ENCODE data around the gene TTN.

Gene TTN

GRCh38 chr2:178811045-178811444, 3.8 kb upstream of the TTN start:
- FAIRE-seq, result no peak

- FAIRE-seq, result no peak
Observed at GRCh38 chr2:178810422-178810821, 3.2 kb upstream of the TTN start.

GRCh38 chr2:178806543-178806942, 680 bp downstream of the TTN start:
- FAIRE-seq, result no peak

DNA sequence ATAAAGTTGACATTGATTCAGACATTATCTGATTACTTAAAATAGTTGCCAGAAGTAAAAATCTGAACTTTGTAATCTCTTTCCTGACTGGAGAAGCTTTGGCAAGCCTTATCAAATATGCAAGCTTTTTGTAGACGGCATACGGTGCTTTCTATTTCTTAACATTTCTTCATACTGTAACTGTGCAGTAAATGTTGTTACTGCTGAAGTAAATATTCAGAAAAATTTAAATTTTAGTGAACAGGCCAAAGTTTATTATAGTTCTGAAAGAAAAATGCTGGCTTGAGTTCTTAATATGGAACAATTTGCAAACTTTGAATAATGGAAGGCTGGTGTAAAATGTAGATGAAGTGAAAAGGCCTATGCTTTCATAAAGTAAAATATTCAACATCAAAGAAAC, 1.8 kb downstream of the TTN start:
- FAIRE-seq, result no peak

DNA sequence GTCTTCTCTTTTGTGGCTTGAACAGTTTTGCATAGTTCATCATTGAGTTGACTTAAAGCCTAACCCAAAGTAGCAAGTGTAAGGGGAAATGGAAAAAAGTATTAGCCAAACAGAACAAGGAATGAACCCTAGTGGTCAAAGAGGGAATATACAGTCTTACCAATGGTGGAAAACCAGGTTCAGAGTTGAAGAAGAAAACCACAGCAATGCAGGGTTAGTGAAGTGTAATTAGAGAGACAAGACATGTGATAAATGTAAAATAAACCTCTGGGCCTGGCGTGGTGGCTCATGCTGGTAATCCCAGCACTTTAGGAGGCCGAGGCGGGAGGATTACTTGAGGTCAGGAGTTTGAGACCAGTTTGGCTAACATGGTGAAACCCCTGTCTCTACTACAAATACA, 2.4 kb downstream of the TTN start:
- FAIRE-seq, result peak; percentile 51

DNA sequence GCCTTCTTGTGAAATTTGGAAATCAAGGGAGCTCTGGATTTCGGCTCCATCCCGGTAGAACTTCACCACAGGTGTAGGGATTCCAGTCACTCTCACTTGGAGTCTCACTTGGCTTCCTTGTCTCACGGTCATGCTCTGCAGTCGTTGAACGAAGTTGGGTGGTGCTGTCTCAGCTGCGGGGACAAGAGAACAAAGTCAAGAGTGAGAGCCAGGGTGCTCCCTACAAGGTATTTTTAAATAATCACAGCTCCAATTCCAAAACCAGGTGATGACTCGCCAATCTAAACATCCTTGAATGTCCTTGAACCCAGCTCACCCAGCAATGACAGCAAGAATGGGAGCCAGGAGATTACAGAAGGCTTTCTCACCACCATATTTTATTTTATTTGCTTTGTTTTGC, 6.7 kb downstream of the TTN start:
- no peak for FAIRE-seq

DNA sequence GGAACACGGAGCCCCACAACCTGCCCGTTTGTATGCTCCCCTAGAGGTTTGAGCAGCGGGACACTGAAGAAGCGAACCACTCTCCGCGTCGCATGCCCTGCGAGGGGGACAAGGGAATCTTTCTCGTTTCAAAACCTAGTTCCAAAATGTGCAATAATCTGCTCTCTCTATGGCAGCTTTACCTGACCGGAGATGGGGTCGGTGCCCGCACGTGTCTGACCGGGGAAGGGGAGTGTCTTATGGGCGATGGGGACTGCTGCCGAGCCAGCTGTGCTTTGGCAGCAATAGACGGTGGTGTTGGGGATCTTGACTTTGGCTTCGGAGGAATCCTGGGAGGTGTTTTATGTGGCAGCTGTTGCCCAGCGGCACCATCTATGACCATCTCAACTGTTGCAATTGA, 7.9 kb downstream of the TTN start:
- no peak for FAIRE-seq

GRCh38 chr2:178796079-178796677, 11.0 kb downstream of the TTN start:
- FAIRE-seq, result peak; percentile 73

GRCh38 chr2:178787934-178788333, 19.3 kb downstream of the TTN start:
- no peak for FAIRE-seq

DNA sequence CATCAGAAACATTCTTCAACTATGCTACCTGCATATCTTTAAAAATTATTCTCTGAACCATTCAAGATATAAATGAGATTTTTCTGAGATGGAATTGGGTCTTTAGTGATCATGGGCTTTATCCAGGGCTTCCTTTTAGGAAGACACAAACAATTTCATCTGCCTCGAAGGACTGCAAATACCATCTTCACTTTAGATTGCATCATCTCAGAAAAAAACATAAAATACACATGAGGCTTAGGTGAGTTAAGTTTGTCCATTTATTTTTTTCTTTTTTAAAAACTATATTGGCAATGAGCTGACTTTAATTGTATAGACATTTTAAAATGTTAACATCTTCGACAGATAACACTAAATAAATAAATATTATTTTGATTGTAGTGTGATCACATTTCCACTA, 20.1 kb downstream of the TTN start:
- FAIRE-seq, result no peak

GRCh38 chr2:178783889-178784288, 23.3 kb downstream of the TTN start:
- FAIRE-seq, result no peak

GRCh38 chr2:178782236-178782635, 25.0 kb downstream of the TTN start:
- no peak for FAIRE-seq

GRCh38 chr2:178777577-178777976, 29.6 kb downstream of the TTN start:
- no peak for FAIRE-seq

GRCh38 chr2:178776751-178777150, 30.5 kb downstream of the TTN start:
- FAIRE-seq, result no peak

DNA sequence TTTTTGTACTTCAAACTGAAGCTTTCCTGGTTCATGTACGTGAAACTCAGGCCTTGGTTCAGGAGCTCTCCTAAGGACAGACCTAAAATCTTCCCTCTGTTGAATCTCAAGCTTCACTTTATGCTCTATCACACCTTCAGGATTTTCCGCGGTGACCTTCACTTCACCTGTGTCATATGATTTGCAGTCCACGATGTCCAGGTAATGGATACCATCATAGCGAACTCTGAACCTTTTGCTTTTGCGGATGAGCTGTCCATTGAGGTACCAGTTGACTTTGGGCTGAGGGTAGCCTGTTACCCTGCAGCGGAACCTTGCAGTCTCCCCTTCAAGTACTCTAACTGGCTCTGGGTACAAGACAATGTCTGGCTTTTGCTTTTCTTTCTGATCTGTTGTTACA, 31.2 kb downstream of the TTN start:
- FAIRE-seq, result no peak

DNA sequence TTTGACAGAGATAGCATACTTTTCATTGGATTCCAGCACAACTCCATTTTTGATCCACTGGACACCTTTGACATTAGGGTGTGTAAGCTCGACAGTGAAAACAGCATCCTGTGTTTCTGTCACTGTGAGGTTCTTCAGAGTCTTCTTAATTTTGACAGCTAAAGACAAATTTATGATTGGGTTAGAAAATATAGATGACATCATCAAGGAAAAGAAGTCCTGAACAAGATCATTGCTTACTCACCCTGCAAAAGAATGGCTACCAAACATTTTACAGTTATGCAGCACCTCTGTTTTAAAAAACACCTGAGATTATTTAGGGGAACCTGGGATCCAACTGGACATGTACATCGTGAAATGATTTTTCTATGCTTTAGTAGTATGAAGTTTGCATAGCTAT, 36.7 kb downstream of the TTN start:
- no peak for FAIRE-seq

DNA sequence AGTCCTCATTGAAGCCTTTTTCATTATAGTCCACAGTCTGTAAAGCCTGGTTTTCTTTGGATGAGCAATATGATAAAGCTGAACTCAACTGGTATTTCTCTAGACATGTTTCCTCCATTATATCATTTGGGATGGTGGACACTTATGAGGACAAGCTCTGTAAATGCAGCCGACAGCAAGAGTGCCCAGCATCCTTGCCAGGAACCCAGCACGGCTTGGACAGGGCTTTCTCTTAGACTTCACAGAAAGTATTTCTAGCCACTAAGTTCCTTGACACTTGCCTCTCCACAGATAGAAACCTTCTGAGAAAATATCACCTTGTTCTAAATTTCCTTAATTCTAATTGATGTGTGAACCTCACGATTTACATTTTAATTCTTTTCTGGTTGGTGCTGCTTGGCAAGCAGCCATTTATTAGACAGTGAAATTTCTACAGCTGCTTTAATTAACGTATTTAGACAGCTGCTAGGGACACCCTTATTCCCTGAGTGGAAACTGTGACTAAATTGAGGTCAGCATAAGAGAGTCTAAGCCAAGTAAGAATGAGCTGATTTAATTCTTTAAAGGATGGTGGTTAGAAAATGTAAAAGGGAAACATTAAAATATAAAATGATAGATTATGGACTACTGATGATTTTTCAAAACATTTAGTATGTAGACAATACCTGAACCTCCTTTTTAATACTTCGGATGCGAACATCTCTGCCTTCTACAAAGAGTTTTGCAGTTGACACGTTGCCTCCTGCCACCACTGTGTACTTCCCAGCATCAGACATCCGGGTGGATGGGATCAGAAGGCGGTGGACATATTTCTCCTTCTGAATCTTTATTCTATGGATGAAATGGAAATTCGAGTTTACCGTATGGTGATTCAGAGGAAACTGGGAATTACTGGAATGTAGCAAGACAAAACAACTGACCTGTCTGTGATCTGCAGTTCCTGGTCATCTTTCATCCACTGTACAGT, 39.8 kb downstream of the TTN start:
- no peak for FAIRE-seq

DNA sequence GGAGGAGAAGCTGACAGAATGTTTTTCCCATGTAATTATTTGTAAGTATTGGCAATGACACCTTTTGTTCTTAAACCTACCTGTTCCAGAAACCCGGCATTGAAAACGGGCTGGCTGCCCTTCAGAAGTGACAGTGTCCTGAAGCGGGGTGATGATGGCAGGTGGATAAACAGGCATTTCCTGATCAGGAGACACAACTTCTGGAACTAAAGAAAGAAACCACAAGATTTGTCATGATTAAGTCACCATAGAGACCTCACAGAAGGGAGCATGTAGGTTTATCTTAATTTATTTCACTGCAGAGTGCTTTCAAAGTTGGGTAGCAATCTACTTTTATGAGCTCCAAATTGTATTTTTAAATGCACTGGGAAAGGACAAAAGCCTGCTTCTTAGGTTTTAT, 43.1 kb downstream of the TTN start:
- FAIRE-seq, result no peak

DNA sequence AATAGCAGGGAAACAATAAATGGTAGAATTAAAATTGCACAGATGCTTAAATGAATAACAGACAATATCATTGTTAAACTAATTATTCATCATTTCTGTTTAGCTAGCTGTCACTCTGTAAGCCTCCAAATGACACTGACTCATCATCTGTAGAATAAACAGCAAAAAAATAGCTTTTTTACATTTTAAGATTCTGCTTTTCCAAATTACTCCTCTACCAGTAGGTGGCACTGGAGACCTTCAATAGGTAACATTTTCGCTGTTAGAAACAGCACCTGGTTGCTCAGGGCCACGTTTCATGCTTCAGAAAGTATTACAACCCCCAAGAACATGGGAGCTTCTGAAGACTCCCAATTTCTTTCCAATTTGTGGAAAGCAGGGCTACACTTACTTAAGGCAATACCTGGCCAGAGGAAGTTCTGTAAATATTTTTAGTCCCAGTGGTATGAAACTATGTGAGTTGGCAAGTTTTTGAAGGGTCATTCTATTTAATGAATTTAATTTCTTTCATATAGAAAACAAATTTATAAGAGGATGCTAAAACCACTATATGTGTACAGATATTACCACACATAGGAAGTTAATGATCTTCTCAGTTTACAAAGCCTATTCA, 45.4 kb downstream of the TTN start:
- FAIRE-seq, result peak; percentile 76

GRCh38 chr2:178756843-178757242, 50.4 kb downstream of the TTN start:
- FAIRE-seq, result no peak

- FAIRE-seq, result no peak
Observed at GRCh38 chr2:178756343-178756742, 50.9 kb downstream of the TTN start.

DNA sequence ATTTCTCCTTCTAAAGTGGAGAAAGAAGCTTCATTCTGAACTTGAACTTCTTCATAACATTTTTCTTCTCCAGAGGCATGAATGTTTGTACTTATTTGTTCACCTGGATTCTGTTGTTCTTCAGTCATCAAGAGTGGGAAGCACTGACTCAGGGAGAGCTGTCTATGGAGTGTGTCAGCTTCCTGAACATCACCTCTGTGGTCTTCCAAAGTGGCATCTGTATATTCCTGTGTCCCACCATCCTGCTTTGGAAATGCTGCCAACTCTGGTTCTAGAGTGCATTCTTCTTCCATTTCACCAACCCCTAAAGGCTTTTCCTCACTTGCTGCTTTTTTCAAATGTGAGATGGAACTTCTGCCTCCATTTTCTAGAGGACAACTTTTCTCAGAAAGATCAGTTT, 59.5 kb downstream of the TTN start:
- no peak for FAIRE-seq

DNA sequence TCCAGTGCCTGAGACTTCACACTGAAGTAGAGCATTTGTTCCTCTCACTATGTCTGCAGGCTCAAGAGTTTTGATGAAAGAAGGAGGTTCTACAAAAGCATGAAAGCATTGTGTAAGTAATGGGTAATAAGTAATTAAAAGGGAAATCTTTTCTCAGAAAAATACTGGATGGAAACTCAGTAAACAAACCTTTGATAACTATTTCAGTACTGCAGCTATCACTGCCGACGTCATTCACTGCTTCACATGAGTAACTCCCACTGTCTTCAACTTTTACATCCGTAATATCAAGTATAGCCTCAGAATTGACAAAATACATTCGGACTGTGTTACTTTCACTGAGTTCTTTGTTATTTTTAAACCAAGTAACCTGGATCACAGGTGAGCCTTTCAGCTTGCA, 72.7 kb downstream of the TTN start:
- FAIRE-seq, result no peak

DNA sequence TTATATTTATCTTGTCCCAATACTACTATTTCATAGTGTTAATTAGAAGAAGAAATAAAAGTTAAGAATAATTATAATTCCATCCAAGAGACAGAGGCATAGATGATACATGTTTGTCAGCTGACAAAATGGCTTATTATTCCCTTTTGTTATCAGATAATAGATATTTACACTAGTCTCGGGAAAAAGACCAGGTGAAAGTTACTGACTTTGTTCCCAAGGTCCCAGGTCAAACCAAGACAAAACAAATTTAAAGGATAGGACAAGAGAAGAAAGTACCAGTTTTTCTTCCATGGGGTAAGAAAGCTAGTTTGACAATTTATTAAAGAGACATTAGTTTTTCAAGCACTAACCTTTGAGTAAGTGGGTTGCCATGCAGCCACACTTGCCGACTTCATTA, 73.2 kb downstream of the TTN start:
- no peak for FAIRE-seq

Measured in G401.6 (cell line).